ENCODE results near the gene C19orf25.
"Not testable (repeated sequence)": the region's sequence is repeated elsewhere in the genome, so short reads cannot be mapped to it uniquely, and the experiment has no call there.

The C19orf25 gene

DNA sequence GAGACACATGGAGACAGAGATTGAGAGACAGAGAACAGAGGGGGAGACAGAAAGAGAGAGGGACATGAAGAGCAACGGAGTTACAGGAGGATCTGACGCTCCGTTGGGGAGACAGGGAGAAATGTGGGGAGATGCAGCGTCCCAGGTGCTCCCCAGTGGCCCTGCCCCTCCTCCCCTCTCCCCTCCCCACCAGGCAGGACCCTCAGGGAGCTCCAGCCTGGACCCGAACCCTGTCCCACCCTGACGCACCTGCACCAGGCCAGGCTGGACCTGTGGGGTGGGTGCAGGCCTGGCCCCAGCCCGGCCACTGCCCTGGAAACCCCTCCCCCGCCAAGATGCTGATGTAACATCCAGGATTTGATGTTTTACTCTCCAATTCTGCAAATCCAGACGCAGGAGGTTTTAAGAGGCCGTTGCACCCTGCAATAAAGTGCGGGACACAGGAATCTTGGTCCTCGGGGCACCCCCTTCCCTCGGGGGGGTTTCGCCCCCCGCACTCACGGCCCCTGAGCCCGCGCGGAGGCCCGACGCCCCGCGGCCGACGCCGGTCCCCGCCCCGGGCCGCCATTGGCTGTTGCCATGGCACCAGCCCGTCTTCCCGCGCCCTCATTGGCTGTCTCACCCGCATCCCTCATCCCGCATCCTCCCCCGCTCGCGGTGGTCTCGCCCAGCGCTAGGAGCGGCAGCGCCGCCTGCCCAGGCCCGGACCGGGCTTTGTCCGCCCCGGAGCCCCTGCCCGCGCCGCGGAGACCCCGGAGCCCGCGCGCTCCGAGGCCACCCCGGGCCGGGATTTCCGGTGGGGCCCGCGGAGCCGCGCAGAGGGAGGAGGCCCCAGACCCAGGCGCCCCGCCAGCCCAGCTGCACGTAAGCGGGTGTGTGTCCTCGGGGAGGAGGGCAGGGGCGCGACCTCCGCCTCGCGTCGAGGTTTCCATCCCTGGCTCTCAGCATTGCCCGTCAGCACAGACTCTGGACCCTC is 29.3 kb downstream of the C19orf25 start, which contains the start of gene APC2:
Gene APC2 (plus strand): TSS at position 655 of the 976 bp plus-strand sequence. CDS start 2,881 bp downstream, outside the sequence.
- DNase-seq (ENCODE audit: low spot score) = peak; percentile 89

DNA sequence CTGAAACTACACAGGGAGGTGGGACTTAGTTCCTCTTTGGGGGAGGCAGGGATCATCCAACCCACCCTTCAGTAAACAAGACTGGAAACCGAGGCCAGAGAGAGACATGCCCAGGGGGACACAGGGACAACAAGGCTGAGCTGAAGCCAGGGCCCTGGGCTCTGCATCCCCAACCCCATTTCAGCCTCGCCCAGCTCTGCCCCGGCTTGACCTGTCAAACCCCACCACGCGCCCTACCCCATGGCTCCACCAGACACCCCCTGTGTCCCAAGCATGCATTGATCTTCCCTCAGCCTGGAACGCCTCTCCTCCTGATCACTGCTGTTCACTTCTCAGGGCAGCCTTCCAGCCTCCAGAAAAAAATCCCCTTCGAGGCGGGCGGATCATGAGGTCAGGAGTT is 31.1 kb downstream of the C19orf25 start:
- no peak for DNase-seq (ENCODE audit: low spot score)

DNA sequence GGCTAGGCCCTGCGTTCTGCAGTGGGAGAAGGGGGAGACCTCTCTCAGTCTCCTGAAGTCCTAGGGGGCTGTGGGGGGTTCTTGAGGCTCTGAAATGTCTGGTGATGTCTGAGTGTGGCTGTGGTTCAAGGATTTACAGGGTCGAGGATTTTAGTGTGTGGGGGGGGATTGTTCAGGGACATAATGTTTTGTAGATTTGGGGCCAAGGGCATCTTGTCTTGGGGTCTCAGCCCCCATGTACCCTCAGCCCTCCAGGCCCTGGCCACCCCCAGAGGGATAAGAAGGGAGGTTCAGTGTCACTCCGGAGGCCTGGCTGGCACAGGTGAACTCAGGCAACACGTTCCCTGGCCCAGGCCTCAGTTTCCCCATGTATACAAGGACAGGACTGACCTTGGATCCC is 31.5 kb downstream of the C19orf25 start:
- no peak for DNase-seq (ENCODE audit: low spot score)

GRCh38 chr19:1446713-1447481 is 32.1 kb downstream of the C19orf25 start:
- DNase-seq (ENCODE audit: low spot score) = peak; percentile 51

- DNase-seq (ENCODE audit: low spot score) = peak; percentile 68
These were observed 32.9 kb downstream of the C19orf25 start for GRCh38 chr19:1445932-1446712.

DNA sequence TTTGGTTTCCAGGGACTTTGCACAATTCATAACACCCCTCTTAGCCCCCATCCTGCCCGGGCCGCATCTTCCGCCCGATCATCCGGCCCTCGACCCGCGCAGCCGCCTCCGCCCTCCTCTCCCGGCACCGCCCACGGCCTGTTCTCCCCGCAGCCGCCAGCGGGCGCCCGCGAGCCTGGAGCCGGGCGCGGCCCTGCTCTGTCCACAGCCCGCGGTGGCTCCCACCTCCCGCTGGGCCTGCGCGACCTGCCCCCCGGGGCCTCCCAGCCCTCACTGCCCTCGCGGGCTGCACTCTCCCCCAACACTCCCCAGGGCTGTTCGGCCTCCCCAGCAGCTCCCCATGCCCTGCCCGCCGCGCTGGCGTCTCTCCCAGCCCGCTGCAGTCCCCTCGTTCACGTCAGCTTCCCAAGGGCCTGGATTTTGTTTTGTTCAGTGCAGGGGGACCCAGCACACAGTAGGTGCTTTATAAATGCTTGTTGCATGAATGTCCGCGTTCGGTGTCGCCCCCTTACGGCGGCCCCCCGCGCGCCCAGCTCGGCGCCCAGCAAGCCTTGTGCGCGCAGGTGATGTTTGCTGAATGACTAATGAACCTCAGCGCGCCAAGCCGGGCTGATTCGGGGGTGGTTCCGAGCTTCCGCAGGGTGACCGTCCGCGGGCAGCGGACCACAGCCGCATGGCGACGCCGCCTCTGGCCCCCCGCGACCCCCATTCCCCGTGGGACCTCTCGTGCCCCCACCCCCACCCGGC is 33.7 kb downstream of the C19orf25 start:
- peak; percentile 74 for DNase-seq (ENCODE audit: low spot score)

GRCh38 chr19:1441677-1442438 is 37.2 kb downstream of the C19orf25 start:
- no peak for DNase-seq (ENCODE audit: low spot score)

DNA sequence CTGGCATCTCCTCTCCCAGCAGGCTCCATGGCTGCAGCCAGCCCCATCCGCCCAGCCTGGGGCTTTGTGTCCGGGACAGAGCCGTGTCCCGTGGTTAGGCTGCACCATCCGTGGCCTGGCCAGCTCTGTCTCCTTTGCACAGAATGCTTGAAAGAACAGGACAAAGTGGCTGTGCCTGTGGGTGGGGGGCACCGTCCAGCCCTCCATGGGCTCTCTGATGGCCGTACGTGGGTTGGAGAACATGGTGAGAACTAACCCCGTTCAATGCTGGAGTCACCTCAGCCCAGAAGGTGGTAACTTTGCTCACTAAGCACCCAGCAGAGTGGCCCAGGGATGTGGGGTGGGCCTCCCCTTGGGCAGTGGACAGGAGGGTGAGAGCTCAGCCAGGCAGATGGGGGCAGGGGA is 38.0 kb downstream of the C19orf25 start:
- no peak for DNase-seq (ENCODE audit: low spot score)

GRCh38 chr19:1440418-1440801 is 38.6 kb downstream of the C19orf25 start:
- no peak for DNase-seq (ENCODE audit: low spot score)

GRCh38 chr19:1439525-1440417 is 39.2 kb downstream of the C19orf25 start:
- not testable (repeated sequence) for DNase-seq (ENCODE audit: low spot score)

- no peak for DNase-seq (ENCODE audit: low spot score)
These were observed 40.1 kb downstream of the C19orf25 start for GRCh38 chr19:1438933-1439354.

- DNase-seq (ENCODE audit: low spot score) = peak; percentile 90
These were observed 40.7 kb downstream of the C19orf25 start, which contains the start of gene RPS15 for GRCh38 chr19:1438035-1438932. Gene RPS15, plus strand, starts transcription at chr19:1438396. Its CDS starts 30 bp downstream, at chr19:1438426.

- no peak for DNase-seq (ENCODE audit: low spot score)
These were observed 41.4 kb downstream of the C19orf25 start for GRCh38 chr19:1437609-1438008.

DNA sequence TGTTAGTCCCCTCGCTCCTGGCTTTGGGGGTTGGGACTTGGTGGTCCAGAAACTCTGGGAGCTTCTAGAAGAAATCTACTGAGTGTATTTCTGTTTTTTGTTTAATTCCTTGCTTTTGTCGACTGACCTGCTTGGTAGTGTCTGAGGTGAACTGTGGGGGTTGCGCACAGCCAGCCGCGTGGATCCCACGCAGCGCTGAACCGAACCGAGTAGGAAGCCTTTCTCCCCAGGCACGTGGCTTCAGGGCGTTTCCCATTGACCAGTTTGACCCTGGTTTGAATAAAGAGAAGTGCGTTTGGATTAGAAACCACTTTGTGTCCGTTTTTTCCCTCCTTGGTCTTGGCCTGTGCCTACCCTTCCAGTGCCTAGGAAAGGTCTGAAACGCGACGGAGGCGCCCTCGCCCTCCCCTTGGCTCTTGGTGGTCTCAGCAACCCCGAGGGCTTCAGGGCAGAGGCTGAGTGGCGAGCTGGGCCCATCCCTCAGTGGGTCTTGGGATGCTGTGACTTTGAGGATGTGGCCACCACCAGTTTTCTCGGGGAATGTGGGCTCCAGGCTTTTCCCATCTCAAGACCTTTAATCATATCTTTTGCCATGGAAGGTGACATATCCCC is 43.5 kb downstream of the C19orf25 start:
- DNase-seq (ENCODE audit: low spot score) = no peak

- no peak for DNase-seq (ENCODE audit: low spot score)
These were observed 44.4 kb downstream of the C19orf25 start for GRCh38 chr19:1434577-1435060.

DNA sequence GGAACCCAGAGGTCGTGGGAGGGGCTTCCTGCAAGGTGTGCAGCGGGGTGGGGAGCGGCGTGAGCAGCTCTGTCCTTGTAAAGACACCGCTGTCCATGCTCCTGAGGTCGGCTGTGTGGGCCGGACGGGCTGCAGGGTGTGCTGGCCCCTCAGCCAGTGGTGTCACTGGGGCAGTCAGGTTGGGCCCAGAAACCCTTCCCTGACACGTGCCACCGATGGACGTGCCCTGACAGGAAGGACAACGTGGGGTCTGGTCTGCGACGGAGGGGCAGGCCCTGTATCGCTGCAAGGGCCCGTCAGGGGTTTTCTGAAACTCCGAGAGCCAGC is 45.0 kb downstream of the C19orf25 start:
- DNase-seq (ENCODE audit: low spot score) = no peak

- no peak for DNase-seq (ENCODE audit: low spot score)
These were observed 45.6 kb downstream of the C19orf25 start for GRCh38 chr19:1433119-1434039.
